Endodermal cell (in vitro differentiated cells): ENCODE data around the gene EVA1C. TPM values are rescaled to one million over a fixed set of nuclear protein-coding genes. Genes with fewer than 3 reads are reported as not detected.

Experiments used
- DNase-seq: peaks from one replicate; pipeline ENCODE4 v3.0.0-alpha.2; 2017
- H3K27ac ChIP-seq: 2 replicates; pipeline ENCODE4 v1.5.1; 2013; ENCODE audit warnings: mild to moderate bottlenecking, low read depth, low read length, moderate library complexity
- H3K27me3 ChIP-seq: 2 replicates; pipeline ENCODE4 v1.6.1; 2013; ENCODE audit warnings: mild to moderate bottlenecking, low read length, moderate library complexity; ENCODE audit not compliant: insufficient read depth, control insufficient read depth, poor library complexity, severe bottlenecking
- H3K36me3 ChIP-seq: 2 replicates; pipeline ENCODE4 v1.7.0; 2013; ENCODE audit warnings: mild to moderate bottlenecking, low read length, moderate library complexity; ENCODE audit not compliant: control insufficient read depth, insufficient read depth
- H3K4me1 ChIP-seq: one replicate; pipeline ENCODE4 v1.7.0; 2013; ENCODE audit warnings: low read length; ENCODE audit not compliant: control insufficient read depth, insufficient read depth
- H3K4me3 ChIP-seq: 2 replicates; pipeline ENCODE4 v1.5.1; 2013; ENCODE audit warnings: mild to moderate bottlenecking, low read length, moderate library complexity
- H3K9ac ChIP-seq: 2 replicates; pipeline ENCODE4 v1.6.1; 2013; ENCODE audit warnings: mild to moderate bottlenecking, low read length, moderate library complexity; ENCODE audit not compliant: poor library complexity, severe bottlenecking; ENCODE audit errors: extremely low read depth
- H3K9me3 ChIP-seq: 2 replicates; pipeline ENCODE4 v1.6.1; 2013; ENCODE audit warnings: mild to moderate bottlenecking, low read length, moderate library complexity; ENCODE audit not compliant: control insufficient read depth
- H3K27ac Mint-ChIP-seq: 2 replicates; pipeline ENCODE4 v1.8.0; 2020; ENCODE audit warnings: mixed read lengths
- H3K27me3 Mint-ChIP-seq: 2 replicates; pipeline ENCODE4 v1.8.0; 2021; ENCODE audit warnings: mild to moderate bottlenecking, mixed read lengths; ENCODE audit not compliant: insufficient read depth
- H3K36me3 Mint-ChIP-seq: 2 replicates; pipeline ENCODE4 v1.8.0; 2020; ENCODE audit warnings: low read depth, mixed read lengths
- H3K4me1 Mint-ChIP-seq: 2 replicates; pipeline ENCODE4 v1.8.0; 2020; ENCODE audit warnings: mixed read lengths
- H3K4me3 Mint-ChIP-seq: 2 replicates; pipeline ENCODE4 v1.8.0; 2020; ENCODE audit warnings: mild to moderate bottlenecking, moderate library complexity, mixed read lengths
- H3K9me3 Mint-ChIP-seq: 2 replicates; pipeline ENCODE4 v1.8.0; 2020; ENCODE audit warnings: mild to moderate bottlenecking, mixed read lengths
- CTCF ChIP-seq: fragments of 200-600 bp; sonication (generic); conservative IDR thresholded peaks from 2 replicates; pipeline ENCODE4 v1.5.0; 2021; ENCODE audit warnings: antibody characterized with exemption, mild to moderate bottlenecking
- WGBS, 2 experiments: methylation state at CpG; one replicate each; pipeline versions ENCODE4 v1.1.5 to v1.1.7; 2013; ENCODE audit warnings: missing lambda C conversion rate in 2 of 2, mixed read lengths in 1 of 2; ENCODE audit not compliant: insufficient coverage in 1 of 2, insufficient read length in 1 of 2; 5-methylcytosine and 5-hydroxymethylcytosine counted together
- total RNA-seq, 2 donors: library from RNA; stranded (reverse); fragmentation: NEBNext Ultra II Directional in 1 of 2; extraction: Animal tissue kit (Norgen Biotek cat#: 25700) in 1 of 2; gene quantifications; 2 replicates in 1 of 2; 3 replicates in 1 of 2; pipeline ENCODE4 v1.2.1, GENCODE V29; 2021

The EVA1C gene
- total RNA-seq, 2 donors from 2014 or later: 0.68 TPM; not detected in 1

GRCh38 chr21:32377506-32377905, 35.0 kb upstream of the EVA1C start:
- 95 to 100% methylated on average over 2 to 8 of the region's 8 CpGs for WGBS, 2 experiments
- Histone ChIP-seq H3K27ac (no peak overlapping the region), H3K36me3 (peaks cover 84% of the 10 kb centered on the region), H3K9me3 (no peaks in the 10 kb centered on the region), H3K4me3 (no peak overlapping the region), H3K9ac (no peak overlapping the region), H3K27me3 (no peaks in the 10 kb centered on the region), H3K4me1 (no peaks in the 10 kb centered on the region)
- Mint-ChIP-seq H3K9me3 (no peaks in the 10 kb centered on the region), H3K36me3 (peaks cover 54% of the 10 kb centered on the region), H3K4me3 (no peak overlapping the region), H3K27me3 (no peaks in the 10 kb centered on the region), H3K27ac (peak overlapping the region; percentile 64), H3K4me1 (no peaks in the 10 kb centered on the region)
- TF ChIP-seq CTCF: no peak
- no peak for DNase-seq

- Mint-ChIP-seq H3K4me3 (no peak overlapping the region), H3K36me3 (peaks cover 56% of the 10 kb centered on the region), H3K27ac (peak overlapping the region; percentile 64), H3K4me1 (no peaks in the 10 kb centered on the region), H3K27me3 (no peaks in the 10 kb centered on the region), H3K9me3 (no peaks in the 10 kb centered on the region)
- H3K27ac ChIP-seq: no peak overlapping the region
- H3K27me3 ChIP-seq: no peaks in the 10 kb centered on the region
- no peak for TF ChIP-seq CTCF
- no peaks in the 10 kb centered on the region for H3K9me3 ChIP-seq
- DNase-seq: no peak
- 87 to 92% methylated on average over 7 of the region's 7 CpGs for WGBS, 2 experiments
- no peak overlapping the region for H3K9ac ChIP-seq
- no peaks in the 10 kb centered on the region for H3K4me1 ChIP-seq
- no peak overlapping the region for H3K4me3 ChIP-seq
- H3K36me3 ChIP-seq: peaks cover 84% of the 10 kb centered on the region
Measured at GRCh38 chr21:32377991-32378390, 34.5 kb upstream of the EVA1C start.

GRCh38 chr21:32378956-32379355, 33.5 kb upstream of the EVA1C start:
- Histone ChIP-seq H3K9me3 (no peaks in the 10 kb centered on the region), H3K4me3 (no peak overlapping the region), H3K9ac (no peak overlapping the region), H3K4me1 (no peaks in the 10 kb centered on the region), H3K36me3 (peaks cover 86% of the 10 kb centered on the region), H3K27me3 (no peaks in the 10 kb centered on the region), H3K27ac (no peak overlapping the region)
- DNase-seq: no peak
- 89% methylated on average over 5 of the region's 5 CpGs for WGBS, 2 experiments
- Mint-ChIP-seq H3K27me3 (no peaks in the 10 kb centered on the region), H3K27ac (no peak overlapping the region), H3K9me3 (no peaks in the 10 kb centered on the region), H3K4me3 (no peak overlapping the region), H3K36me3 (peaks cover 64% of the 10 kb centered on the region), H3K4me1 (no peaks in the 10 kb centered on the region)
- TF ChIP-seq CTCF: no peak
